HCT116 (cell line): ENCODE measurements around the gene STX1A. TPM values are rescaled to one million over a fixed set of nuclear protein-coding genes. Genes with fewer than 3 reads are reported as not detected.

Source experiments
- ATAC-seq: fragments of 200-7000 bp; cut with Tn5 transposase; 2 replicates; pipeline ENCODE4 v1.9.1; 2020; ENCODE audit warnings: mild to moderate bottlenecking, moderate library complexity
- BruUV-seq: library from RNA; stranded (reverse); fragments of 400-500 nt; replicated peaks from 2 replicates; lab custom pipeline; 2021; lab: Mats Ljungman, UMichigan
- CTCF ChIA-PET: fragments of 300-600 bp; sonication (Branson Sonifier 250); formaldehyde crosslinking; loops from one replicate; lab custom pipeline; 2021; ENCODE audit warnings: antibody characterized with exemption; lab: Charles Lee
- POLR2A ChIA-PET: fragments of 300-600, 350-600 bp; sonication (Branson Sonifier 250); formaldehyde crosslinking; loops from one replicate; lab custom pipeline; 2021; ENCODE audit warnings: antibody characterized with exemption; lab: Charles Lee
- RAD21 ChIA-PET, 2 experiments: fragments of 300-600 bp; sonication (Branson Sonifier 250); formaldehyde crosslinking; loops; one replicate each; lab custom pipeline; 2023; ENCODE audit warnings: low total read pairs in 2 of 2; ENCODE audit not compliant: uncharacterized antibody in 2 of 2, unreplicated experiment in 2 of 2, low non-redundant PET in 1 of 2; lab: Charles Lee
- DNase-seq: peaks from one replicate; pipeline ENCODE4 v3.0.0-alpha.2; 2010; ENCODE audit warnings: low read depth, low spot score
- H2AFZ ChIP-seq: fragments of 200-600 bp; shearing (Covaris generic), sonication (generic); 2 replicates; pipeline ENCODE4 v1.6.1; 2017; ENCODE audit warnings: low read depth, mixed run types, mixed read lengths, antibody characterized with exemption, low read length; ENCODE audit not compliant: poor library complexity, severe bottlenecking
- H3K27ac ChIP-seq: 2 replicates; pipeline ENCODE4 v1.5.1; 2012; ENCODE audit warnings: low read depth, low read length
- H3K27me3 ChIP-seq: fragments of 200-600 bp; sonication (generic); 2 replicates; pipeline ENCODE4 v1.6.1; 2016; ENCODE audit warnings: mixed run types, low read length, mixed read lengths; ENCODE audit not compliant: insufficient read depth
- H3K36me3 ChIP-seq, 2 experiments: fragments of 200-500 bp in 1 of 2; fragments of 200-600 bp in 1 of 2; sonication (Bioruptor generic) in 1 of 2; sonication (generic) in 1 of 2; 2 replicates each; pipeline versions ENCODE4 v1.5.1 to v1.6.1; 2014 to 2016; ENCODE audit warnings: low read length in 2 of 2, inconsistent platforms in 1 of 2, mixed read lengths in 1 of 2, mixed run types in 1 of 2; ENCODE audit not compliant: insufficient read depth in 2 of 2, control insufficient read depth in 1 of 2
- H3K4me1 ChIP-seq, 2 experiments: fragments of 200-600 bp in 1 of 2; sonication (generic) in 1 of 2; 2 replicates each; pipeline versions ENCODE4 v1.5.1 to v1.6.1; 2012 to 2017; ENCODE audit warnings: low read length in 2 of 2, inconsistent platforms in 1 of 2, mild to moderate bottlenecking in 1 of 2, mixed read lengths in 1 of 2, mixed run types in 1 of 2, moderate library complexity in 1 of 2; ENCODE audit not compliant: insufficient read depth in 2 of 2, control insufficient read depth in 1 of 2
- H3K4me2 ChIP-seq: fragments of 200-600 bp; sonication (generic); 2 replicates; pipeline ENCODE4 v1.6.1; 2017; ENCODE audit warnings: mixed run types, low read length, mixed read lengths
- H3K4me3 ChIP-seq, 2 experiments: fragments of 200-600 bp in 1 of 2; sonication (generic) in 1 of 2; replicated peaks in 1 of 2; 2 replicates each; pipeline ENCODE4 v1.5.1; 2011 to 2016; ENCODE audit warnings: low read length in 2 of 2, control low read depth in 1 of 2, low read depth in 1 of 2, mild to moderate bottlenecking in 1 of 2, mixed read lengths in 1 of 2, mixed run types in 1 of 2
- H3K79me2 ChIP-seq: fragments of 200-600 bp; sonication (generic); 2 replicates; pipeline ENCODE4 v1.6.1; 2017; ENCODE audit warnings: mild to moderate bottlenecking, mixed run types, low read length, moderate library complexity, mixed read lengths; ENCODE audit not compliant: insufficient read depth
- H3K9ac ChIP-seq: fragments of 200-600 bp; sonication (generic); 2 replicates; pipeline ENCODE4 v1.6.1; 2016; ENCODE audit warnings: low read length, mixed read lengths
- H3K9me2 ChIP-seq: fragments of 200-600 bp; sonication (generic), shearing (Covaris generic); 2 replicates; pipeline ENCODE4 v1.6.1; 2017; ENCODE audit warnings: mixed run types, mild to moderate bottlenecking, moderate library complexity; ENCODE audit not compliant: insufficient read depth
- H3K9me3 ChIP-seq, 2 experiments: fragments of 200-500 bp in 1 of 2; fragments of 200-600 bp in 1 of 2; sonication (Bioruptor generic) in 1 of 2; sonication (generic) in 1 of 2; 2 replicates each; pipeline ENCODE4 v1.6.1; 2014 to 2017; ENCODE audit warnings: low read length in 2 of 2, mixed read lengths in 2 of 2, inconsistent platforms in 1 of 2, low read depth in 1 of 2, mild to moderate bottlenecking in 1 of 2, mixed run types in 1 of 2, moderate library complexity in 1 of 2; ENCODE audit not compliant: control insufficient read depth in 1 of 2, insufficient read depth in 1 of 2
- H4K20me1 ChIP-seq: fragments of 200-600 bp; sonication (generic), shearing (Covaris generic); 2 replicates; pipeline ENCODE4 v1.6.1; 2017; ENCODE audit warnings: mixed run types, mild to moderate bottlenecking, moderate library complexity; ENCODE audit not compliant: insufficient read depth
- CBX3 ChIP-seq: IDR thresholded peaks from 2 replicates; pipeline ENCODE4 v1.6.1; 2012; ENCODE audit warnings: low read depth
- EGR1 ChIP-seq: IDR thresholded peaks from 2 replicates; pipeline ENCODE4 v1.6.1; 2012; ENCODE audit warnings: low read depth
- ELF1 ChIP-seq: IDR thresholded peaks from 2 replicates; pipeline ENCODE4 v1.6.1; 2012; ENCODE audit warnings: low read depth, borderline replicate concordance
- EZH2 ChIP-seq: fragments of 200-600 bp; sonication (generic); IDR thresholded peaks from 2 replicates; pipeline ENCODE4 v1.6.1; 2017; ENCODE audit warnings: antibody characterized with exemption, mixed run types
- FOSL1 ChIP-seq: IDR thresholded peaks from 2 replicates; pipeline ENCODE4 v1.6.1; 2012; ENCODE audit warnings: low read depth
- JUND ChIP-seq: IDR thresholded peaks from 2 replicates; pipeline ENCODE4 v1.6.1; 2012
- POLR2A ChIP-seq: IDR thresholded peaks from 2 replicates; pipeline ENCODE4 v1.7.0; 2011; ENCODE audit warnings: borderline replicate concordance; ENCODE audit not compliant: insufficient read depth, insufficient read length; ENCODE audit errors: extremely low read depth
- POLR2AphosphoS5 ChIP-seq: IDR thresholded peaks from 2 replicates; pipeline ENCODE4 v1.6.1; 2011; ENCODE audit warnings: mild to moderate bottlenecking, low read depth, low read length, moderate library complexity
- RAD21 ChIP-seq: IDR thresholded peaks from 2 replicates; pipeline ENCODE4 v1.6.1; 2012; ENCODE audit warnings: low read depth, mild to moderate bottlenecking
- REST ChIP-seq: IDR thresholded peaks from 2 replicates; pipeline ENCODE4 v1.6.1; 2012; ENCODE audit warnings: low read depth
- SRF ChIP-seq: IDR thresholded peaks from 2 replicates; pipeline ENCODE4 v1.6.1; 2012; ENCODE audit warnings: low read depth
- TCF7L2 ChIP-seq: IDR thresholded peaks from 2 replicates; pipeline ENCODE4 v1.7.0; 2011; ENCODE audit warnings: borderline replicate concordance, inconsistent platforms; ENCODE audit not compliant: insufficient read depth, insufficient read length; ENCODE audit errors: extremely low read depth
- YY1 ChIP-seq: IDR thresholded peaks from 2 replicates; pipeline ENCODE4 v1.6.1; 2011; ENCODE audit warnings: low read length, low read depth, moderate library complexity, mild to moderate bottlenecking; ENCODE audit not compliant: insufficient replicate concordance; ENCODE audit errors: extremely low read depth
- ZFX ChIP-seq: fragments of 450-650 bp; IDR thresholded peaks from 2 replicates; pipeline ENCODE4 v1.6.1; 2017
- ZNF274 ChIP-seq: fragments of 200-500 bp; sonication (Bioruptor generic); IDR thresholded peaks from 2 replicates; pipeline ENCODE4 v1.6.1; 2014; ENCODE audit warnings: mild to moderate bottlenecking, low read depth, low read length, inconsistent platforms
- intact Hi-C: fragments of 100-400 bp; cut with micrococcal nuclease; formaldehyde crosslinking; loops from 2 replicates; pipeline ENCODE4 v1.10.0; 2022
- total RNA-seq: library from RNA; stranded (reverse); gene quantifications from one replicate; pipeline ENCODE4 v1.2.1, GENCODE V29; 2021; ENCODE audit not compliant: unreplicated experiment
- TF ChIP-seq, protein P1 (sequence below): IDR thresholded peaks from 2 replicates; pipeline ENCODE4 v1.6.1; 2012
- TF ChIP-seq, protein P2 (sequence below): IDR thresholded peaks from 2 replicates; pipeline ENCODE4 v1.6.1; 2012
- TF ChIP-seq, protein P3 (sequence below): IDR thresholded peaks from 2 replicates; pipeline ENCODE4 v1.6.1; 2011; ENCODE audit warnings: mild to moderate bottlenecking, low read length, moderate library complexity; ENCODE audit not compliant: insufficient replicate concordance; ENCODE audit errors: extremely low read depth

Gene STX1A
- total RNA-seq, 1 experiment from 2014 or later = 39.4 TPM

DNA sequence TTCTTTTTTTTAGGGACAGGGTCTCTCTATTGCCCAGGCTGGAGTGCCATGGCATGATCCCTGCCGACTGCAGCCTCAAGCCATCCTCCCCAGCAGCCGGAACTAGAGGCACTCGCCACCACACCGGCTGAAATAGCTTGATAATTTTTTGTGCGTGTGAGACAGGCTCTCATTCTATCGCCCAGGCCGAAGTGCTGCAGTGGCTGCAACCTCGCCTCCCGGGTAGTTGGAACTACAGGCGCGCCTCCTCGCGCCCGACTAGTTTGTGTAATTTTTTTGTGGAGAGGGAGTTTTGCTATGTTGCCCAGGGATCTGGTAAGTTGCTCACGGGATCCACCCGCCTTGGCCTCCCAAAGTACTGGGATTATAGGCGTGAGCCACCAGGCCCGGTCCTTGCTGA lies 34.2 kb downstream of the STX1A start:
- Histone ChIP-seq H3K4me3 (no peak overlapping the region), H3K79me2 (peaks cover 96% of the 10 kb centered on the region), H3K27me3 (no peaks in the 10 kb centered on the region), H3K36me3 (peaks cover 22 to 38% of the 10 kb centered on the region in 2 experiments), H3K27ac (peak overlapping the region; percentile 25; the same call in 1 of the 2 replicates), H4K20me1 (no peaks in the 10 kb centered on the region), H3K4me2 (peak overlapping the region; percentile 94), H3K9me3 (no peaks in the 10 kb centered on the region), H3K4me1 (peaks cover 11 to 24% of the 10 kb centered on the region in 2 experiments), H3K9me2 (no peaks in the 10 kb centered on the region), H2AFZ (no peak overlapping the region), H3K9ac (no peak overlapping the region)
- intact Hi-C loops = no loop called here
- ATAC-seq (no peak), DNase-seq (no peak)
- TF ChIP-seq REST (no peak), YY1 (no peak), ZNF274 (no peak), JUND (no peak), POLR2AphosphoS5 (no peak), EGR1 (no peak), CBX3 (no peak), EZH2 (no peak), TCF7L2 (no peak), SRF (no peak), FOSL1 (no peak), ELF1 (no peak), RAD21 (no peak), ZFX (no peak), POLR2A (no peak)
- TF ChIP-seq, protein P1, sequence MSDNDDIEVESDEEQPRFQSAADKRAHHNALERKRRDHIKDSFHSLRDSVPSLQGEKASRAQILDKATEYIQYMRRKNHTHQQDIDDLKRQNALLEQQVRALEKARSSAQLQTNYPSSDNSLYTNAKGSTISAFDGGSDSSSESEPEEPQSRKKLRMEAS = no peak
- TF ChIP-seq, protein P2, sequence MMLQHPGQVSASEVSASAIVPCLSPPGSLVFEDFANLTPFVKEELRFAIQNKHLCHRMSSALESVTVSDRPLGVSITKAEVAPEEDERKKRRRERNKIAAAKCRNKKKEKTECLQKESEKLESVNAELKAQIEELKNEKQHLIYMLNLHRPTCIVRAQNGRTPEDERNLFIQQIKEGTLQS = no peak
- TF ChIP-seq, protein P3, sequence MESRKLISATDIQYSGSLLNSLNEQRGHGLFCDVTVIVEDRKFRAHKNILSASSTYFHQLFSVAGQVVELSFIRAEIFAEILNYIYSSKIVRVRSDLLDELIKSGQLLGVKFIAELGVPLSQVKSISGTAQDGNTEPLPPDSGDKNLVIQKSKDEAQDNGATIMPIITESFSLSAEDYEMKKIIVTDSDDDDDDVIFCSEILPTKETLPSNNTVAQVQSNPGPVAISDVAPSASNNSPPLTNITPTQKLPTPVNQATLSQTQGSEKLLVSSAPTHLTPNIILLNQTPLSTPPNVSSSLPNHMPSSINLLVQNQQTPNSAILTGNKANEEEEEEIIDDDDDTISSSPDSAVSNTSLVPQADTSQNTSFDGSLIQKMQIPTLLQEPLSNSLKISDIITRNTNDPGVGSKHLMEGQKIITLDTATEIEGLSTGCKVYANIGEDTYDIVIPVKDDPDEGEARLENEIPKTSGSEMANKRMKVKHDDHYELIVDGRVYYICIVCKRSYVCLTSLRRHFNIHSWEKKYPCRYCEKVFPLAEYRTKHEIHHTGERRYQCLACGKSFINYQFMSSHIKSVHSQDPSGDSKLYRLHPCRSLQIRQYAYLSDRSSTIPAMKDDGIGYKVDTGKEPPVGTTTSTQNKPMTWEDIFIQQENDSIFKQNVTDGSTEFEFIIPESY = no peak
- CTCF ChIA-PET = no interaction called here
- BruUV-seq = no TSS peak
- POLR2A ChIA-PET = no interaction called here
- RAD21 ChIA-PET = no interaction called here
